SIG-M5 treated with dmso at 0.1 percent for 504 hours (cell line): ENCODE measurements around the gene MAPK10.
"Not testable (repeated sequence)": the region's sequence is repeated elsewhere in the genome, so short reads cannot be mapped to it uniquely, and the experiment has no call there.

Experiments used
- DNase-seq: peaks from one replicate; lab custom pipeline; 2025; ENCODE audit not compliant: unreplicated experiment; lab: John Stamatoyannopoulos, UW

MAPK10 gene

GRCh38 chr4:86043755-86044592 lies 315.9 kb downstream of the MAPK10 start:
- peak; percentile 23 for DNase-seq

- no peak for DNase-seq
Measured at GRCh38 chr4:86038037-86038436, 321.8 kb downstream of the MAPK10 start.

GRCh38 chr4:86036736-86037135 lies 323.1 kb downstream of the MAPK10 start:
- DNase-seq: no peak

- DNase-seq: no peak
Measured at GRCh38 chr4:86035688-86036087, 324.2 kb downstream of the MAPK10 start.

- no peak for DNase-seq
Measured at GRCh38 chr4:86034616-86035015, 325.2 kb downstream of the MAPK10 start.

GRCh38 chr4:86033171-86033570 lies 326.7 kb downstream of the MAPK10 start:
- DNase-seq: no peak

GRCh38 chr4:86032476-86033022 lies 327.3 kb downstream of the MAPK10 start:
- peak; percentile 57 for DNase-seq

GRCh38 chr4:86031927-86032326 lies 327.9 kb downstream of the MAPK10 start:
- no peak for DNase-seq

GRCh38 chr4:86026720-86027119 lies 333.1 kb downstream of the MAPK10 start:
- no peak for DNase-seq

- not testable (repeated sequence) for DNase-seq
Measured at GRCh38 chr4:86021671-86022070, 338.2 kb downstream of the MAPK10 start.

GRCh38 chr4:86019906-86020305 lies 339.9 kb downstream of the MAPK10 start:
- DNase-seq: no peak

- DNase-seq: no peak
Measured at GRCh38 chr4:86019362-86019761, 340.5 kb downstream of the MAPK10 start.

GRCh38 chr4:86015412-86016350 lies 344.2 kb downstream of the MAPK10 start:
- no peak for DNase-seq

- no peak for DNase-seq
Measured at GRCh38 chr4:86014599-86014998, 345.3 kb downstream of the MAPK10 start.

- no peak for DNase-seq
Measured at GRCh38 chr4:86013621-86014020, 346.2 kb downstream of the MAPK10 start.

GRCh38 chr4:86011117-86011516 lies 348.7 kb downstream of the MAPK10 start:
- no peak for DNase-seq

- no peak for DNase-seq
Measured at GRCh38 chr4:86007042-86007441, 352.8 kb downstream of the MAPK10 start.

- DNase-seq: no peak
Measured at GRCh38 chr4:86006057-86006456, 353.8 kb downstream of the MAPK10 start.

- DNase-seq: no peak
Measured at GRCh38 chr4:86004030-86004429, 355.8 kb downstream of the MAPK10 start.

- DNase-seq: no peak
Measured at GRCh38 chr4:86001591-86001990, 358.3 kb downstream of the MAPK10 start.

GRCh38 chr4:85995361-85995760 lies 364.5 kb downstream of the MAPK10 start:
- no peak for DNase-seq

- no peak for DNase-seq
Measured at GRCh38 chr4:85994576-85994975, 365.3 kb downstream of the MAPK10 start.
